Spleen (tissue), 11 donors: ENCODE results near the gene EFNB3. TPM values are rescaled to one million over a fixed set of nuclear protein-coding genes. Genes with fewer than 3 reads are reported as not detected.

Source experiments
- DNase-seq: peaks from one replicate; pipeline ENCODE4 v3.0.0-alpha.2; 2020
- H3K27ac ChIP-seq, 8 donors: fragments of 200-600 bp; sonication (generic) in 7 of 8; 1 replicate in 4 of 8; 2 replicates in 4 of 8; pipeline versions ENCODE4 v1.5.0 to v1.8.0; 2016 to 2021; ENCODE audit warnings: inconsistent platforms in 4 of 8, mild to moderate bottlenecking in 4 of 8, moderate library complexity in 1 of 8
- H3K27me3 ChIP-seq, 7 donors: fragments of 200-600 bp; sonication (generic) in 6 of 7; replicated peaks in 1 of 7; 1 replicate in 4 of 7; 2 replicates in 3 of 7; pipeline versions ENCODE4 v1.5.0 to v1.8.0; 2016 to 2021; ENCODE audit warnings: inconsistent platforms in 3 of 7, mild to moderate bottlenecking in 1 of 7
- H3K36me3 ChIP-seq, 6 donors: fragments of 200-600 bp; sonication (generic) in 5 of 6; 1 replicate in 4 of 6; 2 replicates in 2 of 6; pipeline versions ENCODE4 v1.5.0 to v1.8.0; 2016 to 2021; ENCODE audit warnings: inconsistent platforms in 2 of 6
- H3K4me1 ChIP-seq, 6 donors: fragments of 200-600 bp; sonication (generic) in 5 of 6; 1 replicate in 3 of 6; 2 replicates in 3 of 6; pipeline versions ENCODE4 v1.5.0 to v1.8.0; 2016 to 2021; ENCODE audit warnings: inconsistent platforms in 3 of 6
- H3K4me3 ChIP-seq, 8 donors: fragments of 200-600 bp; sonication (generic) in 7 of 8; 1 replicate in 4 of 8; 2 replicates in 4 of 8; pipeline versions ENCODE4 v1.5.0 to v1.8.0; 2016 to 2021; ENCODE audit warnings: inconsistent platforms in 4 of 8, mild to moderate bottlenecking in 4 of 8, moderate library complexity in 2 of 8
- H3K9me3 ChIP-seq, 8 donors: fragments of 200-600 bp; sonication (generic) in 7 of 8; 1 replicate in 4 of 8; 2 replicates in 4 of 8; pipeline versions ENCODE4 v1.5.0 to v1.8.0; 2016 to 2021; ENCODE audit warnings: inconsistent platforms in 4 of 8
- CTCF ChIP-seq, 11 experiments: fragments of 200-600 bp in 7 of 11; fragments of 450-650 bp in 4 of 11; sonication (generic) in 4 of 11; IDR thresholded peaks in 8 of 11; conservative IDR thresholded peaks in 3 of 11; 1 replicate in 7 of 11; 2 replicates in 4 of 11; pipeline versions ENCODE4 v1.4.0 to v1.8.0; 2016 to 2021; ENCODE audit warnings: antibody characterized with exemption in 11 of 11, inconsistent platforms in 4 of 11, mild to moderate bottlenecking in 1 of 11
- POLR2A ChIP-seq, 3 donors: fragments of 450-650 bp; IDR thresholded peaks; one replicate each; pipeline ENCODE4 v1.5.1; 2017; ENCODE audit warnings: antibody characterized with exemption in 3 of 3, mild to moderate bottlenecking in 1 of 3
- POLR2AphosphoS5 ChIP-seq, 3 donors: sonication (generic); formaldehyde crosslinking; IDR thresholded peaks; one replicate each; pipeline ENCODE4 v1.5.1; 2017; ENCODE audit warnings: antibody characterized with exemption in 3 of 3
- WGBS, 5 donors: extraction: QIAGEN DNeasy Blood & Tissue Kit in 3 of 5; methylation state at CpG; one replicate each; pipeline versions ENCODE4 v1.1.5 to v1.1.7; 2013 to 2018; 5-methylcytosine and 5-hydroxymethylcytosine counted together
- intact Hi-C: fragments of 100-400 bp; cut with DNase I; formaldehyde crosslinking; loops from one replicate; pipeline ENCODE4 v1.15.0; 2023; ENCODE audit warnings: low total_unique reads
- polyA plus RNA-seq, 3 donors: library from polyadenylated mRNA; stranded (reverse); fragments of 200-250 nt; gene quantifications; one replicate each; pipeline ENCODE4 v1.2.1, GENCODE V29; 2013
- total RNA-seq, 7 donors: library from RNA; depleted of rRNA in 3 of 7; stranded (reverse); fragments of >200 nt in 3 of 7; fragmentation: NEBNext Ultra II Directional in 4 of 7; extraction: Animal tissue kit (Norgen Biotek cat#: 25700) in 4 of 7; gene quantifications; one replicate each; pipeline versions ENCODE4 v1.1.0 to v1.2.1, GENCODE V29; 2016 to 2021
- donor health status: healthy with polysubstance abuse.
- donor health status: DM: no; HTN: no; CAD: no; lungs with moderate emphysema.
- donor health status: DM: no; HTN: no; CAD: no.
- donor health status: Bipolar disorder and iron deficiency.
- donor health status: healthy.
- donor health status: DM: no; HTN: no; CAD: no.
- donor health status: DM: yes; HTN: yes; CAD: no.

Gene EFNB3
- total and polyA plus RNA-seq, 10 donors, result 0.04 to 0.60 (median 0.26) TPM; not detected in 1

GRCh38 chr17:7687908-7688807, 16.8 kb upstream of the EFNB3 start, which contains the start of gene WRAP53:
Gene WRAP53 (plus strand): TSS chr17:7688477. CDS start chr17:7688649, 172 bp downstream.
- DNase-seq, result peak; percentile 99
- Histone ChIP-seq H3K9me3 (no peaks in the 10 kb centered on the region), H3K4me3 (peak within 1 kb of the TSS; percentile 77 to 97 (median 94)), H3K4me1 (peaks cover 30 to 55% (median 43%) of the 10 kb centered on the region in 6 donors), H3K27me3 (no peaks in the 10 kb centered on the region), H3K27ac (peak within 1 kb of the TSS; percentile 93 to 98 (median 98)), H3K36me3 (peaks cover 0 to 43% (median 7%) of the 10 kb centered on the region in 6 donors)
- intact Hi-C loops, result loop anchor here (10.0 kb wide), 1 partner anchor 63 kb away; the partner anchor contains the start of gene SAT2
- peak; percentile 83 to 85 (median 84) for TF ChIP-seq POLR2AphosphoS5 (IDR thresholded peaks at IDR 0.05)
- no peak for TF ChIP-seq POLR2A (IDR thresholded peaks at IDR 0.05)
- TF ChIP-seq CTCF (IDR thresholded peaks at IDR 0.05 in 8 of 11, conservative IDR thresholded peaks at IDR 0.05 in 3 of 11), result peak; percentile 94 to 100 (median 99)
- WGBS, 5 donors, result 0 to 1% (median 0%) methylated on average over 46 to 51 of the region's 51 CpGs

DNA sequence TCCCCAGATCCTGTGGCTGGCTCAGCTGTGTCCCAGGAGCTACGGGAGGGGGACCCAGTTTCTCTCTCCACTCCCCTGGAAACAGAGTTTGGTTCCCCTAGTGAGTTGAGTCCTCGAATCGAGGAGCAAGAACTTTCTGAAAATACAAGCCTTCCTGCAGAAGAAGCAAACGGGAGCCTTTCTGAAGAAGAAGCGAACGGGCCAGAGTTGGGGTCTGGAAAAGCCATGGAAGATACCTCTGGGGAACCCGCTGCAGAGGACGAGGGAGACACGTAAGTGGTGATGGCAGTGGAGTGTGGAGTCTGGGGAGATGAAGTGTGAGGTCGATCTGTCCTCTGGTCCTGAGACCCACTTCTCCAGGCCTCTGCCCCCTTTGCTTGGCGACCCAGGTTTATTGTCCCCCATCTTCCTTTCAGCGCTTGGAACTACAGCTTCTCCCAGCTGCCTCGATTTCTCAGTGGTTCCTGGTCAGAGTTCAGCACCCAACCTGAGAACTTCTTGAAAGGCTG, 16.1 kb upstream of the EFNB3 start:
- H3K27ac ChIP-seq, result peak overlapping the region in 7 of 8 donors; percentile 93 to 98 (median 98)
- intact Hi-C loops, result loop anchor here (10.0 kb wide), 1 partner anchor 64 kb away; the partner anchor contains the start of gene SAT2
- peaks cover 28 to 48% (median 36%) of the 10 kb centered on the region in 6 donors for H3K4me1 ChIP-seq
- no peaks in the 10 kb centered on the region for H3K9me3 ChIP-seq
- WGBS, 5 donors, result 21 to 35% (median 24%) methylated on average over 13 of the region's 13 CpGs
- H3K4me3 ChIP-seq, result peak overlapping the region; percentile 56 to 97 (median 92)
- DNase-seq, result no peak
- H3K36me3 ChIP-seq, result peaks cover 0 to 43% (median 7%) of the 10 kb centered on the region in 6 donors
- H3K27me3 ChIP-seq, result no peaks in the 10 kb centered on the region
- no peak for TF ChIP-seq CTCF (IDR thresholded peaks at IDR 0.05 in 8 of 11, conservative IDR thresholded peaks at IDR 0.05 in 3 of 11)
- TF ChIP-seq POLR2A (IDR thresholded peaks at IDR 0.05), result no peak
- TF ChIP-seq POLR2AphosphoS5 (IDR thresholded peaks at IDR 0.05), result no peak

DNA sequence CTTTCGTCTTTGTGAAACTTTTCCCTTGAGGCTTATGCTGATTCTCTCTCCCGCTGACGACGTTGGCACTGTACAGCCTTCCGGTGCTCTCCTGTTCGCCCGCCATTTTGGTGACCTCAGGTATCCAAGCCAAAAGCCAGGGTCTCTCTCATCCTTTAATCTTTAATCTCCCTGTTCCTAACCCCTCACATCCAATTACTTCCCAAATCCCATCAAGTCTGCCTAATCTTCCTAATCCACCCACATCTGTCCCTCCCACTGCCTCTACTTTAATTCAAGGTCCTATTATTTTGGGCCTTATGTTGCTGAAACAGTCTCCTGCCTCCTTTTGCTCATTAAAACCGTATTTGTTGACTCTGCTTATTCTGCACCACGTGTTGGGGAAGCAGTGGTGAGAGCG, 9.4 kb upstream of the EFNB3 start:
- 94 to 99% (median 97%) methylated on average over 10 of the region's 10 CpGs for WGBS, 5 donors
- intact Hi-C loops, result no loop called here

More for the DNA sequence above, 9.4 kb upstream of the EFNB3 start:
- H3K36me3 ChIP-seq, result peaks cover 0 to 95% (median 13%) of the 10 kb centered on the region in 6 donors
- H3K9me3 ChIP-seq, result no peaks in the 10 kb centered on the region
- no peaks in the 10 kb centered on the region for H3K27me3 ChIP-seq
- no peak overlapping the region for H3K4me3 ChIP-seq
- H3K27ac ChIP-seq, result no peak overlapping the region
- no peaks in the 10 kb centered on the region for H3K4me1 ChIP-seq
- TF ChIP-seq POLR2A (IDR thresholded peaks at IDR 0.05), result no peak
- TF ChIP-seq POLR2AphosphoS5 (IDR thresholded peaks at IDR 0.05), result no peak
- TF ChIP-seq CTCF (IDR thresholded peaks at IDR 0.05 in 8 of 11, conservative IDR thresholded peaks at IDR 0.05 in 3 of 11), result no peak
- DNase-seq, result no peak
